GM19372 (cell line): Measurements from ENCODE around the gene DENND6B.

Experiments used
- ATAC-seq: cut with Tn5 transposase; IDR thresholded peaks from one replicate; pipeline ENCODE4 v1.9.1; 2021; ENCODE audit warnings: mild to moderate bottlenecking, low read depth, moderate library complexity; ENCODE audit not compliant: unreplicated experiment

DENND6B gene

GRCh38 chr22:50305393-50305922 lies 21.4 kb downstream of the DENND6B start:
- ATAC-seq = no peak

GRCh38 chr22:50304528-50305392 lies 22.1 kb downstream of the DENND6B start:
- ATAC-seq = no peak

- ATAC-seq = no peak
These were observed 22.8 kb downstream of the DENND6B start for GRCh38 chr22:50303848-50304527.

GRCh38 chr22:50303515-50303847 lies 23.3 kb downstream of the DENND6B start:
- no peak for ATAC-seq

- ATAC-seq = no peak
These were observed 24.2 kb downstream of the DENND6B start for GRCh38 chr22:50302564-50302963.

GRCh38 chr22:50302041-50302541 lies 24.7 kb downstream of the DENND6B start:
- no peak for ATAC-seq

- no peak for ATAC-seq
These were observed 25.2 kb downstream of the DENND6B start for GRCh38 chr22:50301581-50301991.

GRCh38 chr22:50300620-50301257 lies 26.1 kb downstream of the DENND6B start:
- ATAC-seq = no peak

GRCh38 chr22:50299785-50300619 lies 26.8 kb downstream of the DENND6B start:
- no peak for ATAC-seq

GRCh38 chr22:50298937-50299784 lies 27.7 kb downstream of the DENND6B start:
- no peak for ATAC-seq

- ATAC-seq = no peak
These were observed 28.6 kb downstream of the DENND6B start for GRCh38 chr22:50298266-50298637.

GRCh38 chr22:50297510-50298265 lies 29.1 kb downstream of the DENND6B start:
- ATAC-seq = no peak

GRCh38 chr22:50296658-50297490 lies 29.9 kb downstream of the DENND6B start:
- ATAC-seq = no peak

- ATAC-seq = no peak
These were observed 32.5 kb downstream of the DENND6B start for GRCh38 chr22:50294319-50294656.

- no peak for ATAC-seq
These were observed 33.1 kb downstream of the DENND6B start for GRCh38 chr22:50293441-50294318.

GRCh38 chr22:50292643-50293440 lies 34.0 kb downstream of the DENND6B start:
- no peak for ATAC-seq
